Fibroblast of lung (primary cell): ENCODE results near the gene APCDD1L.

Source experiments
- CTCF ChIP-seq, 2 donors: IDR thresholded peaks in 1 of 2; conservative IDR thresholded peaks in 1 of 2; 1 replicate in 1 of 2; 2 replicates in 1 of 2; pipeline ENCODE4 v1.5.1; 2011 to 2012; ENCODE audit warnings: low read length in 2 of 2, control low read depth in 1 of 2, inconsistent platforms in 1 of 2, low read depth in 1 of 2, mild to moderate bottlenecking in 1 of 2
- EZH2 ChIP-seq: IDR thresholded peaks from 2 replicates; pipeline ENCODE4 v1.5.1; 2012; ENCODE audit warnings: low read length, control low read depth, mild to moderate bottlenecking; ENCODE audit errors: missing control alignments

- TF ChIP-seq EZH2 (no peak), CTCF (conservative IDR thresholded peaks at IDR 0.05 in 1 of 2, IDR thresholded peaks at IDR 0.05 in 1 of 2; ENCODE audit: low read depth in 1 of 2, low read length in 2 of 2) (no peak)
These were observed 10.6 kb downstream of the APCDD1L start for GRCh38 chr20:58504566-58504965.
